Fibroblast of skin of right biceps (primary cell): ENCODE results near the gene NANOS1.

ENCODE experiments used
- DNase-seq: peaks from one replicate; pipeline ENCODE4 v3.0.0-alpha.2; 2013

Gene NANOS1

GRCh38 chr10:119061926-119062325 is 32.4 kb downstream of the NANOS1 start:
- no peak for DNase-seq

DNA sequence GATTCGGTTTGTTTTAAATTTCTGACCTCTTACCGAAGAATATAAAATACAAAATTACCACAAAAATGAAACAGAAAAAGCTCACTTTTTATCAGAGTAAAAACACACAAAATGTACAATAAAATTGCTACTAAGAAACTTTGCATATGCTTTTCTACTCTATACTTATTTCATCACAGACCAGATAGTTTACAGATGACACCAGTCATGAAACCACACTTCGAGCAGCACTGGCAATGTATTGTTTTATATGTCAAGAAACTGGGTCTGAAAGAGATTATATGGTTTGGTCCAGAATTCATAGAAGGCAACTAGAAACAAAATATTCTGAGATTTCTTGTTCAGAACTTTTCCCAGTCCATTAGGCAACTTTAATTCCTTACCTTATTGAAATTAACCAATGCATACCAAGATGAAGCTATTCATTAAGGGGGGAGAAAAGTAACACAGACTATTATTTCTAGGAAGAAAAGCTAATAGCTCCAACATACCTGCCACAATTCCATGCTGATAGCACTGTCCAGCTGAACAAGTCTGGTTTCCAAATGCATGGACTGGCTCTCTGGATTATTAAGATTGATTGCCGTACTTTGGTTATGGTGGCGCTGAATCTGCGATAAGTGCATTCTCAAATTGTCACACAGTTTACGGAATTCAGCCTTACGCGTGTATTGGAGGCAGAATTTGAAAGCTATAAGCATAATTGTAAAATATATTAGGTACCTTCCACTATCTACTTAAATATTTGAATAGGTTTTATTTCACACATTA is 41.1 kb downstream of the NANOS1 start:
- DNase-seq: no peak

DNA sequence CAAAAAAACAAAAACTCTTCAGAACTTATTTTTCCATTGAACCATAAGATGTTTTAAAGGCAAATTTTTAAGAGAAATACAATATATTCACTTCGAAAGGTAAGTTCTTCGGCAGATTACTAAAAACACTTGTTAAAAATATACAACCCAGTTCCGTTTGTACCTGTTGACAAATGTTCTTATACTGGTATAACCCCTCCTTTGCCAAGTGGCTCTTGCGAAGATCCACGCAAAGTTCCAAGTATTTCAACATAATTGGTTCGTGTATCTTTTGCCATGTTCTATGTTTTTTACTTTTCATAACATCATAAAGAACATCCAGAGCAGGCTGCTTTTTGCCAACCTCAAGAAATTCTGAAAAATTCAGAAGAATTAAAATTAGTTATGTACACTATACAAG is 44.1 kb downstream of the NANOS1 start:
- DNase-seq: no peak

- DNase-seq: no peak
Measured at GRCh38 chr10:119078422-119079179, 49.1 kb downstream of the NANOS1 start.

GRCh38 chr10:119079599-119080520 is 50.3 kb downstream of the NANOS1 start:
- DNase-seq: peak; percentile 74

DNA sequence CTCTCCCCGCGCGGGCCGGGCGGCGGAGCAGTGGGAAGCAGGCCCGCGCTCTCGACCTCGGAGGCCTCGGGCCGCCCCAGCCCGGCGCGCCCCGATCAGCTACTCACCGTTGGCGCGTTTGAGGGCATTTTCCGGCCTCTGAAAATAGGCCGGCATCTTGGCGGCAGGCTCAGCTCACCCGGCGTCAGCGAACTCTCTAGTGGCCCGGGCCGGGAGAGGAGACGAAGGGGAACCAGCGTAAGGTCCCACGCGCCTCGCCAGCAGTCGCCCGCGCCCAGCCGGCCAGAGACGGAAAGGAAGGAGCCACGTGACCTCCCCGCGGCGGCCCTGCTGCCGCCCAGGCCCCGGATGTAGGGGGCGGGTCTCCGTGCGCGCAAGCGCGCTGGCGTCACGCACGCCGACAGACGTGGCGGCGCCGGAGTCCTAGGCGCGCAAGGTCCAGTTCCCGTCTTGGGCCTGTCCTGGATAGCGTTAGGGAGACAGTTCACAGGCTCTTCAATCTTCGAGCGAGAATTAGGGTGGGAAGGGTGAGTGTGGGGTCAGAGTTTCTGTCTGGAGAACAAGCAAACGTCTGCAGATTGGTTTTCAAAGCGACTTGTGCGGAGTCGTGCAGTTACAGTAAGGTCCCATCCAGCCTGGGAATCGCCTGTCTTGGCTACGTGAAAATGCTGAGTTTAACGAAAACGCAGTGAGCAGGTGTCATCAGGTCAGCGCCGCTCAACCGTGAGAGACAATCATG is 51.2 kb downstream of the NANOS1 start, which contains the start of gene EIF3A:
Gene EIF3A, minus strand, starts transcription at position 297 of the 739 bp plus-strand sequence. Its CDS starts 141 bp downstream, at position 156.
- peak; percentile 91 for DNase-seq
